Neural cell (in vitro differentiated cells): ENCODE data around the gene RBKS. TPM values are rescaled to one million over a fixed set of nuclear protein-coding genes. Genes with fewer than 3 reads are reported as not detected.

ENCODE experiments used
- H2AFZ ChIP-seq: fragments of 200-600, 300-800 bp; sonication (generic), shearing (Covaris generic); 2 replicates; pipeline ENCODE4 v1.6.0; 2014; ENCODE audit warnings: low read depth, mild to moderate bottlenecking, antibody characterized with exemption, low read length, moderate library complexity
- H3F3A ChIP-seq: fragments of 200-600 bp; shearing (Covaris generic); 2 replicates; pipeline ENCODE4 v1.6.1; 2016; ENCODE audit warnings: mild to moderate bottlenecking, moderate library complexity, mixed read lengths, antibody characterized with exemption, low read length; ENCODE audit not compliant: insufficient read depth, poor library complexity, severe bottlenecking
- H3K27ac ChIP-seq: fragments of 200-600, 300-800 bp; sonication (generic), shearing (Covaris generic); 2 replicates; pipeline ENCODE4 v1.5.1; 2014; ENCODE audit warnings: mild to moderate bottlenecking, low read length, moderate library complexity
- H3K27me3 ChIP-seq: fragments of 300-800, 200-600 bp; sonication (generic), shearing (Covaris generic); 2 replicates; pipeline ENCODE4 v1.6.0; 2014; ENCODE audit warnings: mild to moderate bottlenecking, low read depth, low read length, moderate library complexity; ENCODE audit not compliant: insufficient read depth
- H3K36me3 ChIP-seq: fragments of 300-800, 200-600 bp; sonication (generic), shearing (Covaris generic); 2 replicates; pipeline ENCODE4 v1.5.1; 2014; ENCODE audit warnings: mild to moderate bottlenecking, antibody characterized with exemption, low read length, moderate library complexity; ENCODE audit not compliant: insufficient read depth
- H3K4me2 ChIP-seq: fragments of 300-800, 200-600 bp; sonication (generic), shearing (Covaris generic); 2 replicates; pipeline ENCODE4 v1.6.0; 2014; ENCODE audit warnings: mild to moderate bottlenecking, low read length
- H3K4me3 ChIP-seq: fragments of 300-800, 200-600 bp; sonication (generic), shearing (Covaris generic); 2 replicates; pipeline ENCODE4 v1.5.1; 2014; ENCODE audit warnings: mild to moderate bottlenecking, low read length, moderate library complexity
- H3K79me2 ChIP-seq: fragments of 200-600 bp; shearing (Covaris generic); replicated peaks from 2 replicates; pipeline ENCODE4 v1.6.0; 2014; ENCODE audit warnings: mild to moderate bottlenecking, low read length, moderate library complexity; ENCODE audit not compliant: insufficient read depth
- H3K9ac ChIP-seq: fragments of 300-800, 200-600 bp; sonication (generic), shearing (Covaris generic); 2 replicates; pipeline ENCODE4 v1.6.1; 2016; ENCODE audit warnings: mild to moderate bottlenecking, low read length, mixed read lengths
- H3K9me2 ChIP-seq: fragments of 200-600 bp; shearing (Covaris generic); 2 replicates; pipeline ENCODE4 v1.6.1; 2016; ENCODE audit warnings: mild to moderate bottlenecking, low read length, mixed read lengths; ENCODE audit not compliant: insufficient read depth
- H3K9me3 ChIP-seq: fragments of 200-600, 300-800 bp; sonication (generic), shearing (Covaris generic); 2 replicates; pipeline ENCODE4 v1.6.1; 2016; ENCODE audit warnings: mild to moderate bottlenecking, mixed run types, low read length, moderate library complexity, mixed read lengths
- H4K20me1 ChIP-seq: fragments of 200-600 bp; shearing (Covaris generic); 2 replicates; pipeline ENCODE4 v1.6.1; 2016; ENCODE audit warnings: mild to moderate bottlenecking, mixed run types; ENCODE audit not compliant: insufficient read depth
- EP300 ChIP-seq: fragments of 450-650 bp; conservative IDR thresholded peaks from 2 replicates; pipeline ENCODE4 v1.6.1; 2014; ENCODE audit warnings: antibody characterized with exemption, mild to moderate bottlenecking, moderate library complexity; ENCODE audit not compliant: poor library complexity, severe bottlenecking
- EZH2 ChIP-seq: fragments of 200-600, 300-800 bp; shearing (Covaris generic), sonication (generic); IDR thresholded peaks from 2 replicates; pipeline ENCODE4 v1.6.1; 2014; ENCODE audit warnings: antibody characterized with exemption, low read length, borderline replicate concordance, mild to moderate bottlenecking; ENCODE audit not compliant: insufficient read depth, poor library complexity, severe bottlenecking
- MXI1 ChIP-seq: fragments of 450-650 bp; conservative IDR thresholded peaks from 2 replicates; pipeline ENCODE4 v1.6.1; 2014; ENCODE audit warnings: antibody characterized with exemption, mild to moderate bottlenecking; ENCODE audit not compliant: poor library complexity, severe bottlenecking
- POLR2AphosphoS5 ChIP-seq: IDR thresholded peaks from 2 replicates; pipeline ENCODE4 v1.6.1; 2012
- RAD21 ChIP-seq: fragments of 450-650 bp; conservative IDR thresholded peaks from 2 replicates; pipeline ENCODE4 v1.6.1; 2014; ENCODE audit warnings: antibody characterized with exemption, mild to moderate bottlenecking, moderate library complexity
- REST ChIP-seq: IDR thresholded peaks from 2 replicates; pipeline ENCODE4 v1.6.1; 2012; ENCODE audit warnings: borderline replicate concordance
- SMC3 ChIP-seq: fragments of 450-650 bp; conservative IDR thresholded peaks from 2 replicates; pipeline ENCODE4 v1.6.1; 2014; ENCODE audit warnings: antibody characterized with exemption, mild to moderate bottlenecking, moderate library complexity; ENCODE audit not compliant: poor library complexity
- TAF1 ChIP-seq: IDR thresholded peaks from 2 replicates; pipeline ENCODE4 v1.6.1; 2012; ENCODE audit warnings: low read depth
- polyA plus RNA-seq: library from polyadenylated mRNA; depleted of rRNA; stranded (reverse); fragments of >200 nt; gene quantifications from 2 replicates; pipeline ENCODE4 v1.2.3, GENCODE V29; 2014
- TF ChIP-seq, protein P1 (sequence below): fragments of 450-650 bp; IDR thresholded peaks from 2 replicates; pipeline ENCODE4 v1.5.1; 2014; ENCODE audit warnings: antibody characterized with exemption, mild to moderate bottlenecking, moderate library complexity; ENCODE audit not compliant: poor library complexity, severe bottlenecking

The RBKS gene
- polyA plus RNA-seq, 1 donor from 2014 or later: 5.4 TPM

- TF ChIP-seq RAD21 (no peak), MXI1 (no peak), TAF1 (no peak), EZH2 (no peak), POLR2AphosphoS5 (no peak), SMC3 (no peak), EP300 (no peak), REST (no peak)
- TF ChIP-seq, protein P1, sequence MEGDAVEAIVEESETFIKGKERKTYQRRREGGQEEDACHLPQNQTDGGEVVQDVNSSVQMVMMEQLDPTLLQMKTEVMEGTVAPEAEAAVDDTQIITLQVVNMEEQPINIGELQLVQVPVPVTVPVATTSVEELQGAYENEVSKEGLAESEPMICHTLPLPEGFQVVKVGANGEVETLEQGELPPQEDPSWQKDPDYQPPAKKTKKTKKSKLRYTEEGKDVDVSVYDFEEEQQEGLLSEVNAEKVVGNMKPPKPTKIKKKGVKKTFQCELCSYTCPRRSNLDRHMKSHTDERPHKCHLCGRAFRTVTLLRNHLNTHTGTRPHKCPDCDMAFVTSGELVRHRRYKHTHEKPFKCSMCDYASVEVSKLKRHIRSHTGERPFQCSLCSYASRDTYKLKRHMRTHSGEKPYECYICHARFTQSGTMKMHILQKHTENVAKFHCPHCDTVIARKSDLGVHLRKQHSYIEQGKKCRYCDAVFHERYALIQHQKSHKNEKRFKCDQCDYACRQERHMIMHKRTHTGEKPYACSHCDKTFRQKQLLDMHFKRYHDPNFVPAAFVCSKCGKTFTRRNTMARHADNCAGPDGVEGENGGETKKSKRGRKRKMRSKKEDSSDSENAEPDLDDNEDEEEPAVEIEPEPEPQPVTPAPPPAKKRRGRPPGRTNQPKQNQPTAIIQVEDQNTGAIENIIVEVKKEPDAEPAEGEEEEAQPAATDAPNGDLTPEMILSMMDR: no peak
- Histone ChIP-seq H3K27ac (no peak overlapping the region), H3K27me3 (no peaks in the 10 kb centered on the region), H2AFZ (no peak overlapping the region), H3K9me3 (no peaks in the 10 kb centered on the region), H3K9ac (no peak overlapping the region), H3F3A (no peaks in the 10 kb centered on the region), H3K9me2 (no peaks in the 10 kb centered on the region), H3K79me2 (no peaks in the 10 kb centered on the region), H3K4me3 (no peak overlapping the region), H4K20me1 (no peaks in the 10 kb centered on the region), H3K4me2 (no peak overlapping the region), H3K36me3 (no peaks in the 10 kb centered on the region)
Observed at GRCh38 chr2:27830656-27831055, 59.5 kb downstream of the RBKS start.

DNA sequence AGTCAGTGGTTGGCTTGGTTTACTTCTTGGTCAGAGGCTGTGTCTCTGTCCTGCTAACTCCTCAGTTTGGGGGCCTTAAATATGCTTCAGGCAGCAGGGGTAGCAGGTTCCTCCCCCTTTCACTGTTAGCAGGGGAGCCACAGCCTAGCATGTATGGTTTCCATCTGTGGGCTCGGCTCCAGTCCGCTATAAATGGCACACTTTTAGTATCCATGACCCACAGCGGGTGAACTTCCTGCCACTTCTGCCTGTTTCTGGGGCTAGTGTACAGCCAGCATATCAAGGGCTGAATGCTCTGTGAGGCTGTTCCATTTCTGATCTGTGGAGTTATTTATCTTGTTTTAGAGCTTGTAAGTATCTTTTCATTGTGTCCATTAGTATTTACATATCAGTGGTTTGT lies 60.4 kb downstream of the RBKS start:
- Histone ChIP-seq H3K9me2 (no peaks in the 10 kb centered on the region), H2AFZ (no peak overlapping the region), H3K9me3 (no peaks in the 10 kb centered on the region), H3K9ac (no peak overlapping the region), H3K4me3 (no peak overlapping the region), H4K20me1 (no peaks in the 10 kb centered on the region), H3K27ac (no peak overlapping the region), H3K36me3 (no peaks in the 10 kb centered on the region), H3K4me2 (no peak overlapping the region), H3K27me3 (no peaks in the 10 kb centered on the region), H3K79me2 (no peaks in the 10 kb centered on the region), H3F3A (no peaks in the 10 kb centered on the region)
- TF ChIP-seq EP300: no peak
- TF ChIP-seq MXI1: no peak
- no peak for TF ChIP-seq TAF1
- TF ChIP-seq SMC3: no peak
- no peak for TF ChIP-seq RAD21
- TF ChIP-seq POLR2AphosphoS5: no peak
- TF ChIP-seq, protein P1: no peak
